Medulla oblongata (tissue), 1 donor: ENCODE measurements around the gene PLEKHA7.
"Not testable (repeated sequence)": the region's sequence is repeated elsewhere in the genome, so short reads cannot be mapped to it uniquely, and the experiment has no call there.

Source experiments
- DNase-seq: peaks from one replicate; pipeline ENCODE4 v3.0.0-alpha.2; 2015; ENCODE audit errors: extremely low spot score

Gene PLEKHA7

GRCh38 chr11:17014321-17014832 is at the start of gene PLEKHA7:
Gene PLEKHA7, minus strand, starts transcription at chr11:17014414. Its CDS starts 13 bp downstream, at chr11:17014401.
- DNase-seq = no peak

GRCh38 chr11:17063171-17064002 is 49.2 kb upstream of the PLEKHA7 start:
- DNase-seq = peak; percentile 64

- not testable (repeated sequence) for DNase-seq
These were observed 36.9 kb upstream of the PLEKHA7 start for GRCh38 chr11:17051146-17051545.

- not testable (repeated sequence) for DNase-seq
These were observed 34.3 kb upstream of the PLEKHA7 start for GRCh38 chr11:17048491-17048890.

- DNase-seq = no peak
These were observed 32.5 kb upstream of the PLEKHA7 start for GRCh38 chr11:17046690-17047089.

GRCh38 chr11:17036666-17037658 is 22.7 kb upstream of the PLEKHA7 start:
- no peak for DNase-seq

GRCh38 chr11:17034027-17034426 is 19.8 kb upstream of the PLEKHA7 start:
- not testable (repeated sequence) for DNase-seq

- no peak for DNase-seq
These were observed 12.4 kb upstream of the PLEKHA7 start for GRCh38 chr11:17026487-17027082.

- DNase-seq = no peak
These were observed 10.7 kb upstream of the PLEKHA7 start for GRCh38 chr11:17024924-17025323.

- DNase-seq = no peak
These were observed 7.3 kb upstream of the PLEKHA7 start for GRCh38 chr11:17021511-17021910.

GRCh38 chr11:17020831-17021230 is 6.6 kb upstream of the PLEKHA7 start:
- DNase-seq = no peak

GRCh38 chr11:17019232-17019631 is 5.0 kb upstream of the PLEKHA7 start:
- no peak for DNase-seq

- DNase-seq = no peak
These were observed 1.5 kb upstream of the PLEKHA7 start for GRCh38 chr11:17015627-17016126.

GRCh38 chr11:17014833-17015626 is 816 bp upstream of the PLEKHA7 start:
- peak; percentile 26 for DNase-seq

GRCh38 chr11:17013548-17014320 is 480 bp downstream of the PLEKHA7 start:
- DNase-seq = no peak

- peak; percentile 48 for DNase-seq
These were observed 1.3 kb downstream of the PLEKHA7 start for GRCh38 chr11:17012712-17013547.

- no peak for DNase-seq
These were observed 2.0 kb downstream of the PLEKHA7 start for GRCh38 chr11:17012179-17012578.

GRCh38 chr11:17010851-17011420 is 3.3 kb downstream of the PLEKHA7 start:
- no peak for DNase-seq

GRCh38 chr11:17008099-17008498 is 6.1 kb downstream of the PLEKHA7 start:
- DNase-seq = no peak
